T-helper 22 cell (primary cell): ENCODE data around the gene RIPOR3.
"Not testable (repeated sequence)": the region's sequence is repeated elsewhere in the genome, so short reads cannot be mapped to it uniquely, and the experiment has no call there.

ENCODE experiments used
- DNase-seq: peaks from one replicate; pipeline ENCODE4 v3.0.0-alpha.2; 2020; ENCODE audit warnings: low read depth

RIPOR3 gene

DNA sequence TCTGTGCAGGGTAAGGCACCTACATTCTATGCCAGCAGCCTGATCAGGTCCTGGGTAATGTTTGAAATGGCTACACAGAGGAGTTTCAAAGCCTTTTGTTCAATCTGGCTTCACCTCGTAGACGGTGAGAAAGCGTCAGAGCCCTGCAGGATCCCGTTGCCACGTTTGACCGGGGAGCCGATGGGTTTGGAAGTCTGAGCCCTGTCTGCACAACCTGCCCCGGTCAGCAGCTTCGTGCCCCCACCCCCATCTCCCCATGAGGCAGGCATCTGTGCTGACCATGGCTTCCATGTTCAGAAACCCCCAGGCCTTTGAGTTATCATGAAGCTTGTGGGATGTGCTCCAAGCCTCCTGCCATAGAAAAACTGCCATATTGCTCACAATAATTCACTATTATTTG lies 117.2 kb downstream of the RIPOR3 start:
- DNase-seq: no peak

DNA sequence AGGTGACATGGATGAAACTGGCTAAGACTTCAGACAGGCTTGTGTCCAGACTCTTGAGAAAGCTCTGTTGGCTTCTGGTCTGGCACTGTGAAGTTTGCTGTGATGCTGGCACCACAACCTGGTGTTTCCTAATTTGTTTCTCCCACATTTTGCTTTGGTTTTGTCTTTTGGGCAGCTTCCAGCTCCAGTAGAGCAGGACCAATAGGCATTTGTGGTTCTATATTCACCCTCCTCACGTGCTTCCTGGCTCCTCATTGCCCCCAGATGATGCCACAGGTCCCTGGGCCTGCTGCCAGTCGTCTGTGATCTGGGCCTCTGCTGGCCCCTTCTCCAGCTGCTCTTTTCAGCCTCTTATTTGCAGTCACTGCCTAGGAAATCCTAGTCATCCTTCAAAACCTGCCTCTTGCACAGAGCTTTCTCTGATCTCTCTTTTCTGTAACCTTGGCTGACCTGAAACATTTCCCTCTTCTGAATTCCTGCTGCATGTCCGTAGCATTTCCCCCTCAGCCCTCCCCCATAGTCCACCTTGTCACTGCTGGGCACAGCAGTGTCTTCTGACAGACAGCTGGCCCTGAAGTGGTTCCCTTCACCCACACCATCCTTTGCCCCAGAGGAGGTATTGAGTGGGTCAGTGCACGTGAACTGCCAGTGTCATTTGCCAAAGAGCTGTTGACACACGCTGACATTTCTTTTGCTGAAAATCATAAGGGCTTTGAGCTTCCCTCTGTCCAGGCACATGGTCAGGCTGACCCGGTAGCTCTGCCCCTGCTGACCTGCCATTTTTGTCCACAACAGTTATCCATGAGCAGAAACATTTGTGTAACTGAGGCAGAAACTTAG lies 118.2 kb downstream of the RIPOR3 start:
- DNase-seq: no peak

DNA sequence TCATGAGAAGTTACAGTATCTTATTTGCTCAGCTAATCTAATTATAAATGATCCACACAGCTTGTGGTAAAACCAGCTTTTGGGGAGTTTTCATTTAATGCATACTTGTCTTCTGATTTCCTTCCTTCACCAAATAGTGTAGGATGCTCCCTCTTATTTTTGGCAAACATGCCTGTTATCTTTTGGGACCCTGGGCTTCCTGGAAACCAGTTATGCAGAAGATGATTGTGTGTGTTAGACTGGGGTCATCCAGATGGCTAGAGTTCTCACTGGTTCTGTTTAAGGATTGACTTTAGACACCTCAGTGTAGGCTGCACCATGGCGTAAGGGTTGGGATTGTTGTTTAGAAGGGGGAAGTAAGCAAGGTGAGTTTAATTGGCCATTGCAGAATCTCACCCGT lies 119.9 kb downstream of the RIPOR3 start:
- no peak for DNase-seq

DNA sequence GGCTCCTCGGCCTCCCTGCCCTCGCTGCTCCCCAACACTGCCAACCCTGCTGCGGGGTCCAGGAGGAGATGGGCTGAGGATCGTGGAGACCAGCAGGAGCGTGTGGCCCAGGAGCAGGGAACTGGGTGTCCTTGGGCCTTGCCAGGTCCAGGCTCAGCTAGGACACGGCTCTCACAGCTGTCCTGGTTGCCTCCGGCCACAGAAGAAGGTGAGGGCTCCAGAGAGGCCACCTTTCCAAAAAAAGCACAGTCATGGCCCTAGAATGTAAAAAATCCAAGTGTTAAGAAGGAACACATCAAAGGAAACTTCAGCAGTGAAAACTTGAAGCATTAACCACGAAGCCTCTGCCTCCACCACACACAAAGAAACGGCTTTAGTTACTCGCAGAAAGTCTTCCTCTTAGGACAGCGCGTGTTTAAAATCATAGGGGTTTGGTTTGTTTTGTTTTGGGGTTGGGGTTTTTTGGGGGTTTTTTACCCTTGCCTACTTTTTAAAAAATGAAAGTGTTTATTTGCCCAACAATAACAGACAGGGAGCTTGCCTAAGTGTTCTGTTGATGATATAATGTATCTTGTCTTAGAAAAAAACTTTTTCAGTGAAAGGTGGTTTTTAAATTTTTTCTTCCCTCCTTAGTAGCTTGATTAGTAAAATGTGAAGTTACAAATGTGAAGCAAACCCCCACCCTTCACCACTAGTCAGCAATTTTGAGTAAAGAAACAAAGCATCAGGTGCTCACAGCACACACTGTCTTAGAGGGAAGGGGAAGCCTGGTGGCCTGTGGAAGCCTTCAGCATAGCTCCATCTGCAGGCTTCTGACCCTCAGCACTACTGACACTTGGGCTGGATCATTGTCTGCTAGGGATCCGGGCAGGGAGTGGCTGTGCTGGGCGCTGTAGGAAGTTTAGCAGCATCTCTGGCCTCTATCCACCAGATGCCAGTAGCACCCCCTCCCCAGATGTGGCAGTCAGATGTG lies 121.2 kb downstream of the RIPOR3 start:
- no peak for DNase-seq

DNA sequence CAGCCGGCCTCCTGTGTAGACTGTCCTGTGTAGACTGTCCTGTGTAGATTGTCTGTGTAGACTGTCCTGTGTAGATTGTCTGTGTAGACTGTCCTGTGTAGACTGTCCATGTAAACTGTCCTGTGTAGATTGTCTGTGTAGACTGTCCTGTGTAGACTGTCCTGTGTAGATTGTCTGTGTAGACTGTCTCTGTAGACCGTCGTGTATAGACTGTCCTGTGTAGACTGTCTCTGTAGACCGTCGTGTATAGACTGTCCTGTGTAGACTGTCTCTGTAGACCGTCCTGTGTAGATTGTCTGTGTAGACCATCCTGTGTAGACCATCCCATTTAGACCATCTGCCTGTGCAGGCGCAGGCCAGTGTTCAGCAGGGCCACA lies 121.9 kb downstream of the RIPOR3 start:
- DNase-seq: not testable (repeated sequence)

DNA sequence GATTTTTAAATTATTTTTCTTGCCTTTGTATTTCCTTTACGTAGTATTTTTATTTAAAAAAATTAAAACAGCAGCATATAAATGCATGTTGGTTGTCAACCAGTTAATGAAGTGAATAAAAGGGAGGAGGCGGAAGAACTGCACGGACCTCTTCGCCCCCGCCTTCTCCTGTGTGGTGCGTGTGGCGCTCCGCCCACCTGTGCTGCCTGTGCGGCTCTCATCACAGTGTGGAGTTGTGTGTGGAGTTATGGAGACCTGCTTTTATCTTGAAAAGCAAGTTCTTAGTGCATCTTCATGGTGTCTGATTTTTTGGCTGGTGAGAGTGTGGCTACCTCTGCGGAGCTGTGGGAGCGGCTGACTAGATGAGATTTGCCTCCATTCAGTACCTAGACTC lies 122.8 kb downstream of the RIPOR3 start:
- no peak for DNase-seq

GRCh38 chr20:50567860-50568548 lies 123.3 kb downstream of the RIPOR3 start:
- no peak for DNase-seq

- DNase-seq: no peak
Observed at GRCh38 chr20:50565871-50566270, 125.5 kb downstream of the RIPOR3 start.

GRCh38 chr20:50565383-50565782 lies 126.0 kb downstream of the RIPOR3 start:
- no peak for DNase-seq

GRCh38 chr20:50563133-50563944 lies 128.0 kb downstream of the RIPOR3 start:
- DNase-seq: no peak

- no peak for DNase-seq
Observed at GRCh38 chr20:50562262-50562701, 129.1 kb downstream of the RIPOR3 start.

DNA sequence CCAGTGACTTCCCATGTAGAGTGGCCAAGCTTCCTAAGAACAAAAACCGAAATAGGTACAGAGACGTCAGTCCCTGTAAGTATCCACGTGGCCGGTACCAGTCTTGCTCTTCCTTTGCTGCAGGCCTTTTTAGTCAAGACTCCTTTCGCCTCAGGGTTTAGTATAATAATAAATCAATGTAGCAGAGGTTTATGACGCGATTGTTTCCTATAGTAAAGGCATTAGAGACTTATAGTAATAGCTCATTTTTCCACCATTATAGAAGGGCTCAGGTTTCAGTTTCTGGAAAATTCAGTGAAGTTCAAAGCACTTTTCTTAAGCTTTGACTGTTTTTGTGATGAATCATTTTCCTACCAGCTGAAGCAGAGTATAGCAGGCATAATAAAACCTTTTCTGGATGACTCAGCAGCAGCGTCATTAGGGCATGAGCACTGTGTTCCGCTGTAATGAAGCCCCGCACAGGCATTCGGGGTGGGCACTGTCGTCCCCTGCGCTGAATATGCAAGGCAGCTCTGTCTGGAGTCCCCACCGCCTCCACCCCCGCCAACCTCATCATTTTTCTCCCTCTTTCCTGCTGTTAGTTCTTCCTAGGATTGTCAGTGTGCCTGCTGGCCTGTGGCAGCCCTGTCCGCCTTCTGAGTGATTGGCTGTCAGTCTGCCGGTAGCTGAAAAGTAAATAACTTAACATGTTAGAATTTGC lies 129.8 kb downstream of the RIPOR3 start:
- DNase-seq: no peak

DNA sequence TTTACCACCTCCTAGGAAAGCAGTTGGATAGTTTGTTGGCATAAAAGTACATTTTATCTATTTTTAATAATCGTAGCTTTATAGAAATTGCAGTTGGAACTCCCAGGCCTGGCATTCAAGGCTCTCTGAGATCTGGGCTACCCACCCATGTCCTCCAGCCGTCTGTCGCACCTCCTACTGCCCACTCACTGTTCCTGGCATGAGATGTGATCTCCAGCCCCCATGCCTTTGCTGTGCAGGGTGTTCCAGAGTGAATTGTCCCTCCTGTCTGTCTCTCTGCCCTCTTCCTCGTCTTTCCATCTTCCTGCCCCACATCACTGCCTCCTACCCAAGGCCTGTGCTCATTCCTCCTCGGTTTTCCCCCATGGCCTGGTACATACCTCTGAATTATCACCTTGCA lies 130.5 kb downstream of the RIPOR3 start:
- DNase-seq: no peak

DNA sequence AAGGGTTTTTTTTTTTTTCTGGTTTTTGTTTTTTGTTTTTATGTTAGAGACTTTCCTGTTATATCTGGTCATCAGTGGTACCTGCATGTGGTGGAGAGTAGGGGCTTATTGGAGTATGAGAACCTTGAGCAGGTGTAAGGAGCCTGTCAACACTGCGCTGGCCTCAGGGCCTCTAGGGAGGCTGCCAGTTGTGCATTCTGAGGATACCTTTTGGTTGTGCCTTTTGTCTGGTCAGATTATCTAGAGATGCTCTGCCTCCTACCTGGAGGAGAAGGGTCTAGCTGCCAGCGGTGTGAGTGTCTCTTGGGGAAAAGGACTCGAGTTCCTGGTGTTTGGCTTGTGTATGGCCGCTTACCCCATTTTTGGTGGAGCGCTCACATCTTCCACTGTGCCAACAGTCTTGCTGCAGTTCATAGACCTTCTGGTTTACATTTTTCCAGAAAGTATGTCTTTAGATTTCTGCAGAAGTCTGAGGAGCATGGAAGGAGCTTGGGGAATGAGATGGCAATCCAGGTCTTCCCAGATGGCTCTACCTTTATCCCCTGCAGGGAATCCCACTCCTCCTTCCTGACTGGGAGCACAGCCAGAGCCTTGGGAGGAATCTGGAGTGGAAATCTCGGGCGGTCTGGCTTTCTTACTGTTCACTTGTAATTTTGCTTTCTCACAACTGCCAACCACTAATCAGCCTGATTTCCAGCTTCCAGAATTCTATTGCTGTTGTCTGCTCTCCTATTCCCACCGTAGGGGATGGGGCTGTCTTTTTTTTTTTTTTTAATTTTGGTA lies 131.3 kb downstream of the RIPOR3 start:
- no peak for DNase-seq

- no peak for DNase-seq
Observed at GRCh38 chr20:50559149-50559548, 132.2 kb downstream of the RIPOR3 start.

DNA sequence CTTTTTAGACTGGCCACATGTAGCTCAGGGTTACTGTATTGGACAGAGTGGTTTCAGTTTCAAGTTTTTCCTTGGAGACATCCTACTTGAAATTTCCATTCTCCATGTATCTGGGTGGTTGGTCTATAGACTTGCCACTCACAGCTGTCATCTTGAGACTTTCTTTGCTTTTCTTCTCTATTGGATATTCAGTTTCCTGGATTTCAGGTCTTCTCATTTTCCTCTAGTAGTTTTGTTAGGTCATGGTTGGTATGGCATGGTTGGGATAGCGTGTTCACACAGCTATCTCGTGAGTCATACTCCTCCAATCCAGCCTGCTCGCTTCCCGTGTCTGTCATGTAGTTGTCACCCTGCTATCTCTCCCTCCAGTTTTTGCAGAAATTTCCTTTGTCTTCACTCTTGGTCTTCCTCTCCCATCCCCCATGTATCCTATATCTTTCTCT lies 132.8 kb downstream of the RIPOR3 start:
- DNase-seq: no peak

- DNase-seq: no peak
Observed at GRCh38 chr20:50557549-50558134, 133.7 kb downstream of the RIPOR3 start.

DNA sequence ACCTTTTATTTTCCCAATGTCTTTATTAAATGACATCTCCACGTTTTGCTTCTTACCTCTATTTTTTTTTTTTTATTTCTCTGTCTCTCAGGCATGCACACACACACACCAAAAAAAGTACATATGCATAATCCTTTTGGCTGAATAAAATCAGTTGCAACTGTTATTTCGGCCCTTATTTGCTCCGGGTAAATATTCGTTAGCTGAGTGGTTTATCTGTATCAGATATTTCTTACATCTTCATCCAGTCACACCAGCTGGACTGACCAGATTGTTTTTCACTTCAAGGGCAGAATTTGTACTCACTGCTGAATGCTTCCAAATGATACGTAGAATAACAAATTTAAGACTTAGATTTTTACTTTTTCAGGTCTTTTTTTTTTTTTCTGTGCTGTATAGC lies 135.7 kb downstream of the RIPOR3 start:
- DNase-seq: no peak
